GM13977 (cell line): ENCODE measurements around the gene LPAR3.

Experiments used
- DNase-seq: peaks from one replicate; pipeline ENCODE4 v3.0.0; 2012; ENCODE audit warnings: low spot score
- in situ Hi-C: fragments of 300-500 bp; cut with MboI; formaldehyde crosslinking; loops from one replicate; pipeline ENCODE4 v1.12.0; 2022; ENCODE audit warnings: low sequenced_read_pairs, low pct_unique_long_range_greater_than_20kb, mixed read lengths, inconsistent platforms; ENCODE audit not compliant: unreplicated experiment
- TF ChIP-seq, protein P1 (sequence below): IDR thresholded peaks from 2 replicates; pipeline ENCODE4 v1.5.1; 2012; ENCODE audit warnings: mild to moderate bottlenecking, control low read depth; ENCODE audit not compliant: insufficient read depth; ENCODE audit errors: extremely low read depth, missing control alignments

LPAR3 gene

DNA sequence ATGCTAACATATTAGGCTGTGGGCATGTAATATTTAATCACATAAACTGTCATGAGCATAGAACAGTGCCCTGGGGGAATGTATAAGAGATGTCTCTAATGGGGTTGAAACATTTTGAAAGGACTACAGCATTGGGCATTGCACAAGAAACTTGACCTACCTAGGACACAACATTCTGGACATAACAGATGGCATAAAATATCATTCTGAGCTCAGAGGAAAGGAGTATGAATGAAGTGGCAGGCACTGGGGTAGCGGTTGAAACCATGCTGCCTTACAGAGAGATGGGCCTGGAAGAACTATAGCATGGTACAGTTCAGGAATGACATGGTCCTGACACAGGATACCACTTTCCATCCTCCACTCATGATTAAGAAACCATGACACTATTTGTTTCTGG lies 69.0 kb downstream of the LPAR3 start:
- TF ChIP-seq, protein P1, sequence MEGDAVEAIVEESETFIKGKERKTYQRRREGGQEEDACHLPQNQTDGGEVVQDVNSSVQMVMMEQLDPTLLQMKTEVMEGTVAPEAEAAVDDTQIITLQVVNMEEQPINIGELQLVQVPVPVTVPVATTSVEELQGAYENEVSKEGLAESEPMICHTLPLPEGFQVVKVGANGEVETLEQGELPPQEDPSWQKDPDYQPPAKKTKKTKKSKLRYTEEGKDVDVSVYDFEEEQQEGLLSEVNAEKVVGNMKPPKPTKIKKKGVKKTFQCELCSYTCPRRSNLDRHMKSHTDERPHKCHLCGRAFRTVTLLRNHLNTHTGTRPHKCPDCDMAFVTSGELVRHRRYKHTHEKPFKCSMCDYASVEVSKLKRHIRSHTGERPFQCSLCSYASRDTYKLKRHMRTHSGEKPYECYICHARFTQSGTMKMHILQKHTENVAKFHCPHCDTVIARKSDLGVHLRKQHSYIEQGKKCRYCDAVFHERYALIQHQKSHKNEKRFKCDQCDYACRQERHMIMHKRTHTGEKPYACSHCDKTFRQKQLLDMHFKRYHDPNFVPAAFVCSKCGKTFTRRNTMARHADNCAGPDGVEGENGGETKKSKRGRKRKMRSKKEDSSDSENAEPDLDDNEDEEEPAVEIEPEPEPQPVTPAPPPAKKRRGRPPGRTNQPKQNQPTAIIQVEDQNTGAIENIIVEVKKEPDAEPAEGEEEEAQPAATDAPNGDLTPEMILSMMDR: no peak
- no peak for DNase-seq
- in situ Hi-C loops: no loop called here

DNA sequence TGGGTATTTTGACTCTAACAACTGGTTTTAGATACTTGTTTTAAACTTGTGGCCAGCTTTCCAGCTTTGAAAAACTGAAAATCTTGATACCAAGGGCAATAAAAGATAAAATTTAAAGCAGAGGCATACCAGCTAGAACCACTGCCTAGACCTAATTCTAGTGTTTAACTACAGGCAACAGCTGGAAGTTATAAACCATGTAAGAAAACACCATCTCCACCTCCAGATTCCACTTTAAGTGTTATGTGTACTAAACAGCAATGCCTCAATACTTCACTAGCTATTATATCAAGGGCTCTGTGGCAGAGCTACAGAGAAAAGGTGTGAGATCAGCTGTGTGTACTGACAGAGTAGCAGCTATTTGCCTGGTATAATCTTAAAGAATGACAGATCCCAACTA lies 69.5 kb downstream of the LPAR3 start:
- in situ Hi-C loops: no loop called here
- TF ChIP-seq, protein P1: no peak
- DNase-seq: no peak

DNA sequence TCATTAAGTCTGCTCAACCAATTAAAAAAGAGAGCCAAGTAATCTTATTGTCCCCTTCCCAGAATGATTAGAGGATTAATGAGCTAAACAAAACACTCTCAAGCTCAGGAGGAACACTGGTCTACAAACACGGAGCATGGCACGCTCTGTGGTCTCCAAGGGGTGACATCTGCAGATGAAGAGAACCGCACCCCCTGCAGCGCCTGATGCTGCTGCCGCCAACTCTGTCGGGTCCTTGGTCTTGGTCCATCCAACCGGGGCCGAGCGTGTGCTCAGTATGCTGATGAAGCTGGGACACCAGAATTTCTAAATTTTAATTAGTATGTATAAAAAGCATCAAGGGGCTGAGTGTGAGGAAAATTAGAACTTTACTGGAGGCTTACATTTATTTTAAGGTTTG lies 82.7 kb downstream of the LPAR3 start:
- TF ChIP-seq, protein P1: no peak
- in situ Hi-C loops: no loop called here
- no peak for DNase-seq

DNA sequence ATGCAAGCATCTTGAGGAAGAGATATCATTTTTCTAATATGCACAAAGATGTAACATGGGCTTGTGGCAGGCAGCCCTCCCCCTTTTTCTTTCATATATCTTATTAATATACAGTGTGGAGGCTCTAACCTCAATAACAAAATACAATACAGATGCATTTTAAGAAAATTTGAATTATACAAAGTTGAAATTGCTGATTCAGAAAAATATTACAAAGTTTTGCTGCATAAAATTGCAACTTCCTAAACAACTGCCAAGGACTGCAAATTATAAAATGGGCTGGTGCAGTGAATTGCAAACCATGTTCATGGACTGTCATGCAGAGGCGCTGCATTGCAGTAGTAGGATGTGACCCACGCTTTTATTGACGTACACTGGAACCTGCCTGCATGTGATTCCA lies 84.0 kb downstream of the LPAR3 start:
- in situ Hi-C loops: no loop called here
- DNase-seq: no peak
- TF ChIP-seq, protein P1: no peak

DNA sequence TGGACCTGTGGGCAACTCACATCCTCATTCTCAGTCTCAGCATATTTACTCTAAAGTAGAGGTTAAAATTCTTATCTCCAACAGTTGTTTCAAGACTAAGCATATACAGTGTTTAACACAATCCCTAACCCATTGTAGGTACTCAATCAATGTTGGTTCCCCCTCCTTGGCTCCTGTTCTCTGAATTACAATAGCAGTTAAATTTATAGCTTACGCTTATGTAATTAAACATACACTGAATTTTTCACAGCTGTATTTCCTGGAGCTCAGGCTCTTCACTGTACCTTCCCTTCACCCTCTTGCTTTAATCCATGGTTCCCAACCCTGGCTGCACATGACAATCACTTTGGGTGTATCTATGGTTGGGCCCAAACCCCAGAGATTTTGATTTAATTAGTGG lies 89.4 kb downstream of the LPAR3 start:
- in situ Hi-C loops: no loop called here
- TF ChIP-seq, protein P1: no peak
- no peak for DNase-seq

DNA sequence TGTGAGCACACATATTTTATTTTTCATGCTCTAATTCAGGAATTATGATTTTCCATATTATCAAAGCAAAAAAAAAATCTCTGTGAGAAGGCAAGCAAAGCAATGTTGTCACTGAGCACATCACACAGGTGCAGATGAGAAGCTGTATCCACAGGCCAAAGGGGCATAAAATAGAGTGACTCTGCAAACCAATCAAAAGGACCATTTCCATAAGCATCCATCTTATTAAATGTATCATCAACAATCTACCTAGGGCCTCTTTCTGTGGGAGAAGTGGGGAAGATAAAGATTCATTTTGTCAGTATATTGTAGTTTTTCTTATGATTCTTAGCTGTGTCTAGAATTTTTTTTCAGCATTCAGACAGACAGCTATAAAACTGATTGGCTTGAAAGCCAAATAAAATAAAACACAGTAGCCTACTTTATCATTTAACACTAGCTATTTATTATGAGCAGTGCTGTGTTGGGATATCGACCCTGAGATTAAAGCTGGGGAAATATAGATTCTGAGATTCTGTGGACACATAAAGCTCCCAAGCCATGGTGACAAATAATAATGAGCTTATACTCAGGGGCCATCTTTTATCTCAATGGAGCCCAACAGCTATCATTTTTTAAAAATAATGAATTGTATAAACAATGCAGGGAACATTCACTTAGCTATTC lies 90.3 kb downstream of the LPAR3 start:
- TF ChIP-seq, protein P1: no peak
- in situ Hi-C loops: no loop called here
- no peak for DNase-seq
